Lung (tissue), 13 donors: ENCODE data around the gene PTP4A1. TPM values are rescaled to one million over a fixed set of nuclear protein-coding genes. Genes with fewer than 3 reads are reported as not detected.

Source experiments
- ATAC-seq: fragments of 200-7000 bp; cut with Tn5 transposase; one replicate; pipeline ENCODE4 v1.9.1; 2020; ENCODE audit warnings: moderate number of reproducible peaks; ENCODE audit not compliant: insufficient read depth, low FRiP score
- DNase-seq, 3 donors: peaks; one replicate each; pipeline ENCODE4 v3.0.0-alpha.2; 2013 to 2017
- H3K27ac ChIP-seq, 2 donors: one replicate each; pipeline ENCODE4 v1.5.1; 2013; ENCODE audit warnings: mild to moderate bottlenecking in 2 of 2, moderate library complexity in 2 of 2, control low read depth in 1 of 2, inconsistent platforms in 1 of 2, low read depth in 1 of 2, low read length in 1 of 2
- H3K27me3 ChIP-seq, 3 donors: one replicate each; pipeline ENCODE4 v1.5.1; 2013; ENCODE audit warnings: low read length in 2 of 3; ENCODE audit not compliant: control insufficient read depth in 3 of 3, insufficient read depth in 3 of 3
- H3K36me3 ChIP-seq, 4 donors: one replicate each; pipeline ENCODE4 v1.5.1; 2013; ENCODE audit warnings: low read length in 4 of 4, mild to moderate bottlenecking in 1 of 4, moderate library complexity in 1 of 4; ENCODE audit not compliant: control insufficient read depth in 4 of 4, insufficient read depth in 4 of 4
- H3K4me1 ChIP-seq, 5 donors: one replicate each; pipeline ENCODE4 v1.5.1; 2013; ENCODE audit warnings: low read length in 5 of 5, mild to moderate bottlenecking in 2 of 5, moderate library complexity in 1 of 5; ENCODE audit not compliant: control insufficient read depth in 5 of 5, insufficient read depth in 5 of 5
- H3K4me3 ChIP-seq: one replicate; pipeline ENCODE4 v1.5.1; 2013; ENCODE audit warnings: mild to moderate bottlenecking, control low read depth, moderate library complexity
- H3K9ac ChIP-seq, 2 donors: one replicate each; pipeline ENCODE4 v1.5.1; 2013; ENCODE audit warnings: low read length in 2 of 2, control low read depth in 1 of 2; ENCODE audit not compliant: insufficient read depth in 1 of 2
- H3K9me3 ChIP-seq, 4 donors: one replicate each; pipeline ENCODE4 v1.5.1; 2013; ENCODE audit warnings: low read length in 3 of 4, mild to moderate bottlenecking in 1 of 4, moderate library complexity in 1 of 4; ENCODE audit not compliant: control insufficient read depth in 4 of 4, insufficient read depth in 3 of 4
- WGBS, 2 donors: extraction: QIAGEN DNeasy Blood & Tissue Kit; methylation state at CpG; one replicate each; pipeline ENCODE4 v1.1.7; 2013; 5-methylcytosine and 5-hydroxymethylcytosine counted together
- polyA plus RNA-seq, 2 donors: library from polyadenylated mRNA; stranded (reverse); fragments of 200-250 nt; gene quantifications; one replicate each; pipeline ENCODE4 v1.2.1, GENCODE V29; 2013
- small RNA-seq: library from RNA; depleted of rRNA; stranded (forward); fragments of <200 nt; gene quantifications from one replicate; pipeline ENCODE3, GENCODE V24; 2014; ENCODE audit warnings: low replicate concordance
- total RNA-seq, 2 donors: library from RNA; depleted of rRNA in 1 of 2; stranded (reverse); fragments of >200 nt in 1 of 2; gene quantifications; one replicate each; pipeline ENCODE4 v1.2.1, GENCODE V29; 2014 to 2021
- TF ChIP-seq, protein P1 (sequence below): IDR thresholded peaks from 2 replicates; pipeline ENCODE4 v1.5.1; 2012; ENCODE audit warnings: mild to moderate bottlenecking; ENCODE audit errors: control extremely low read depth, extremely low read depth
- donor health status: control.
- donor health status: control.
- donor health status: Bipolar disorder and iron deficiency.
- donor health status: healthy.
- donor health status: DM: yes; HTN: yes; CAD: no.

PTP4A1 gene
- total and polyA plus RNA-seq, 4 donors: 30.4 to 359 (median 50.2) TPM

DNA sequence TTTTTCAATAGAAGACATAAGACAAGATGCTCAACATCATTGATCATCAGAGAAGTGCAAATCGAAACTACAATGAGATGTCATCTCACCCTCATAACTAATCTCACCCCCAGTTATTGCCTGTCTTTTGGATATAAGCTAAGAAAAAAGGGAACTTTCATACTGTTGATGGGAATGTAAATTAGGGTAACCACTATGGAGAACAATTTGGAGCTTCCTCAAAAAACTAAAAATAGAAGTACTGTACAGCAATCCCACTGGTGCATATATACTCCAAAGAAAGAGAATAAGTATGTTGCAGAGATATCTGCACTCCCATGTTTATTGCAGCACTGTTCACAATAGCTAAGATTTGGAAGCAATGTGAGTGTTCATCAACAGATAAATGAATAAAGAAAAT lies 37.0 kb downstream of the PTP4A1 start:
- H3K9me3 ChIP-seq: no peaks in the 10 kb centered on the region
- no peak overlapping the region for H3K27ac ChIP-seq
- TF ChIP-seq, protein P1, sequence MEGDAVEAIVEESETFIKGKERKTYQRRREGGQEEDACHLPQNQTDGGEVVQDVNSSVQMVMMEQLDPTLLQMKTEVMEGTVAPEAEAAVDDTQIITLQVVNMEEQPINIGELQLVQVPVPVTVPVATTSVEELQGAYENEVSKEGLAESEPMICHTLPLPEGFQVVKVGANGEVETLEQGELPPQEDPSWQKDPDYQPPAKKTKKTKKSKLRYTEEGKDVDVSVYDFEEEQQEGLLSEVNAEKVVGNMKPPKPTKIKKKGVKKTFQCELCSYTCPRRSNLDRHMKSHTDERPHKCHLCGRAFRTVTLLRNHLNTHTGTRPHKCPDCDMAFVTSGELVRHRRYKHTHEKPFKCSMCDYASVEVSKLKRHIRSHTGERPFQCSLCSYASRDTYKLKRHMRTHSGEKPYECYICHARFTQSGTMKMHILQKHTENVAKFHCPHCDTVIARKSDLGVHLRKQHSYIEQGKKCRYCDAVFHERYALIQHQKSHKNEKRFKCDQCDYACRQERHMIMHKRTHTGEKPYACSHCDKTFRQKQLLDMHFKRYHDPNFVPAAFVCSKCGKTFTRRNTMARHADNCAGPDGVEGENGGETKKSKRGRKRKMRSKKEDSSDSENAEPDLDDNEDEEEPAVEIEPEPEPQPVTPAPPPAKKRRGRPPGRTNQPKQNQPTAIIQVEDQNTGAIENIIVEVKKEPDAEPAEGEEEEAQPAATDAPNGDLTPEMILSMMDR: no peak
- WGBS, 2 donors: 95% methylated on average over 1 of the region's 1 CpG
- H3K9ac ChIP-seq: no peak overlapping the region
- no peaks in the 10 kb centered on the region for H3K27me3 ChIP-seq
- DNase-seq: no peak
- no peak for ATAC-seq
- no peaks in the 10 kb centered on the region for H3K36me3 ChIP-seq
- no peaks in the 10 kb centered on the region for H3K4me1 ChIP-seq
- no peak overlapping the region for H3K4me3 ChIP-seq

DNA sequence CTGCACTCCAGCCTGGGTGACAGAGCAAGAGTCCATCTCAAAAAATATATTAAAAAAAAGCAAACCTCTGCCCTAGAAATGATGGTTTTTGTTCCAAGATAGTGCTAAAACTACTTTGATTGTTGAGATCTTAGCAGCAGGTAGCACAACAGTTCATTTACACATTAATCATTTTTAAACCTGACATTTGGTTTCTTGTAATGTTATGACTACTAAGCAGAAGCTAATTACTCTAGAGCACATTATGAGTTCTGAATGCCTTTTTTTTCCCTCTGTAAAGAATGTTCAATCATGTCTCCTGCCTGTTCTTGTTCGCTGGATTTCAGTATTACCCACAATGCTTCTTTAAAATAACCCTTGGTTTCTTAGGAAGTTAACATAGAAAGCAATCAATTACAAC lies 38.7 kb downstream of the PTP4A1 start:
- no peaks in the 10 kb centered on the region for H3K4me1 ChIP-seq
- no peak overlapping the region for H3K4me3 ChIP-seq
- DNase-seq: no peak
- TF ChIP-seq, protein P1: no peak
- H3K36me3 ChIP-seq: no peaks in the 10 kb centered on the region
- no peak overlapping the region for H3K27ac ChIP-seq
- no peak for ATAC-seq
- H3K27me3 ChIP-seq: no peaks in the 10 kb centered on the region
- 50 to 83% methylated on average over 1 of the region's 1 CpG for WGBS, 2 donors
- no peaks in the 10 kb centered on the region for H3K9me3 ChIP-seq
- H3K9ac ChIP-seq: no peak overlapping the region

DNA sequence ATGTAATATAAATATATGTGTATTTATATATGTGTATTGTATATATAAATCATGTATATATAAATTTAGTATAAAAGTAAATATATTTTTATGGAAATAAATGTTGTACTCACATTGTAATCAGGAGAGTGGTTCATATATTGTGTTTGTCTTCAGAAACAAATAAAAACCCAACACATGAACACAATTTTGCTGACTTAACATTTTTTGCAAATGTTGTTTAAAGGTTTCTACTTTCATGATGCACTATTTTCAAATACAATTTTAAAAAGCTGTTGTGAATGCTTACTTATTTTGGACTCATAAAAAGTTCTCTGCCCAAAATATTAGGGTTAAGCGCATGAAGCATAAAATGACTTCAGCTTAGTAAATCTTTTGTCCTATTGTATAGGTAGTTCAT lies 39.3 kb downstream of the PTP4A1 start:
- H3K4me3 ChIP-seq: no peak overlapping the region
- TF ChIP-seq, protein P1: no peak
- DNase-seq: no peak
- no peak overlapping the region for H3K27ac ChIP-seq
- no peaks in the 10 kb centered on the region for H3K9me3 ChIP-seq
- H3K27me3 ChIP-seq: no peaks in the 10 kb centered on the region
- H3K9ac ChIP-seq: no peak overlapping the region
- WGBS, 2 donors: 97 to 100% methylated on average over 1 of the region's 1 CpG
- no peak for ATAC-seq
- H3K4me1 ChIP-seq: no peaks in the 10 kb centered on the region
- H3K36me3 ChIP-seq: no peaks in the 10 kb centered on the region

DNA sequence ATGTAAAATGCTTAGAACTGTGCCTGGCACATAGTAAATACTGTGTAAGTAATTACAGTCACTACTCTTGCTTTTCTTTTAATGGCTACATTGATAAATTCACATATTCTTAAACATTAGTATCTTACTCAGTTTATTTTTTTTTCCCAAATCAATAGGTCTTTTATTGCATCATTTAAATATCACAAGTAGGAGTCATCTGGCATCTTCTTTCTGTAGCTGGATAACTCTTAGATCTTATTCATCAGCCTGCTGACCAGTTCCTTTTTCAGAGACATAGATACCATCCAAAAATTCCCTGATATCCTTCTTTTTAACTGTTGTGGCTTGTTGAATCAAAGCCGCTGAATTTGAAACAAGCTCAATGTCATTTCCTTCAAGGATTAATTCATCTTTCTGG lies 43.3 kb downstream of the PTP4A1 start:
- TF ChIP-seq, protein P1: no peak
- no peak overlapping the region for H3K27ac ChIP-seq
- no peak overlapping the region for H3K9ac ChIP-seq
- WGBS, 2 donors: 91 to 94% methylated on average over 1 of the region's 1 CpG
- no peaks in the 10 kb centered on the region for H3K27me3 ChIP-seq
- no peaks in the 10 kb centered on the region for H3K36me3 ChIP-seq
- ATAC-seq (no peak), DNase-seq (no peak)
- H3K4me1 ChIP-seq: no peaks in the 10 kb centered on the region
- no peaks in the 10 kb centered on the region for H3K9me3 ChIP-seq
- no peak overlapping the region for H3K4me3 ChIP-seq

Small RNAs within 50 kb of the gene (small RNA-seq; reads per million reads assigned to genes)
- gene AL513043.1: not detected

Other genes starting within 250 kb of the PTP4A1 start
- 100 to 1,000 TPM in 1 of 2 donors, 10 to 100 TPM in 1; 38.9 to 137 TPM for gene PHF3, start 63.3 kb downstream of the PTP4A1 start, total RNA-seq
- gene PHF3, start 63.3 kb downstream of the PTP4A1 start, polyA plus RNA-seq: 10 to 100 TPM in 1 of 2 donors, 1 to 10 TPM in 1; 8.3 to 11.5 TPM